Suprapubic skin (tissue), 4 donors: ENCODE data around the gene TNIK.

ENCODE experiments used
- POLR2A ChIP-seq, 2 donors: fragments of 450-650 bp; IDR thresholded peaks; one replicate each; pipeline ENCODE4 v1.6.1; 2017; ENCODE audit warnings: antibody characterized with exemption in 2 of 2, mild to moderate bottlenecking in 2 of 2, moderate library complexity in 2 of 2
- POLR2AphosphoS5 ChIP-seq, 3 donors: sonication (generic); formaldehyde crosslinking; IDR thresholded peaks; one replicate each; pipeline ENCODE4 v1.6.1; 2017; ENCODE audit warnings: antibody characterized with exemption in 3 of 3
- TF ChIP-seq, protein P1 (sequence below), 2 donors: fragments of 200-600 bp in 1 of 2; fragments of 450-650 bp in 1 of 2; sonication (generic) in 1 of 2; IDR thresholded peaks; one replicate each; pipeline ENCODE4 v1.5.1; 2016 to 2019; ENCODE audit warnings: antibody characterized with exemption in 2 of 2, mild to moderate bottlenecking in 1 of 2, moderate library complexity in 1 of 2

- TF ChIP-seq, protein P1, sequence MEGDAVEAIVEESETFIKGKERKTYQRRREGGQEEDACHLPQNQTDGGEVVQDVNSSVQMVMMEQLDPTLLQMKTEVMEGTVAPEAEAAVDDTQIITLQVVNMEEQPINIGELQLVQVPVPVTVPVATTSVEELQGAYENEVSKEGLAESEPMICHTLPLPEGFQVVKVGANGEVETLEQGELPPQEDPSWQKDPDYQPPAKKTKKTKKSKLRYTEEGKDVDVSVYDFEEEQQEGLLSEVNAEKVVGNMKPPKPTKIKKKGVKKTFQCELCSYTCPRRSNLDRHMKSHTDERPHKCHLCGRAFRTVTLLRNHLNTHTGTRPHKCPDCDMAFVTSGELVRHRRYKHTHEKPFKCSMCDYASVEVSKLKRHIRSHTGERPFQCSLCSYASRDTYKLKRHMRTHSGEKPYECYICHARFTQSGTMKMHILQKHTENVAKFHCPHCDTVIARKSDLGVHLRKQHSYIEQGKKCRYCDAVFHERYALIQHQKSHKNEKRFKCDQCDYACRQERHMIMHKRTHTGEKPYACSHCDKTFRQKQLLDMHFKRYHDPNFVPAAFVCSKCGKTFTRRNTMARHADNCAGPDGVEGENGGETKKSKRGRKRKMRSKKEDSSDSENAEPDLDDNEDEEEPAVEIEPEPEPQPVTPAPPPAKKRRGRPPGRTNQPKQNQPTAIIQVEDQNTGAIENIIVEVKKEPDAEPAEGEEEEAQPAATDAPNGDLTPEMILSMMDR (IDR thresholded peaks at IDR 0.05): no peak
- no peak for TF ChIP-seq POLR2A (IDR thresholded peaks at IDR 0.05)
- no peak for TF ChIP-seq POLR2AphosphoS5 (IDR thresholded peaks at IDR 0.05)
These were observed 202.7 kb downstream of the TNIK start for GRCh38 chr3:171257251-171258203.
